K562 (cell line): ENCODE data around the gene TRAF3. TPM values are rescaled to one million over a fixed set of nuclear protein-coding genes. Genes with fewer than 3 reads are reported as not detected.
A peak's percentile ranks its signal among the peaks of the same experiment; 100 is the strongest.

Experiments used
- ATAC-seq: fragments of 200-7000 bp; cut with Tn5 transposase; 3 replicates; pipeline ENCODE4 v1.9.1; 2020; ENCODE audit warnings: moderate library complexity
- BruUV-seq: library from RNA; stranded (reverse); fragments of 400-500 nt; replicated peaks from 2 replicates; lab custom pipeline; 2021; lab: Mats Ljungman, UMichigan
- CTCF ChIA-PET: fragments of 300-600 bp; formaldehyde crosslinking; extraction: SDS; loops from one replicate; lab custom pipeline; 2021; ENCODE audit warnings: low intra/inter-chr PET ratio; lab: Yijun Ruan, JAX
- POLR2A ChIA-PET: fragments of 300-600, 350-650 bp; sonication (Branson Sonifier 250); formaldehyde crosslinking; extraction: SDS; loops from one replicate; lab custom pipeline; 2021; ENCODE audit warnings: antibody characterized with exemption, inconsistent platforms; lab: Yijun Ruan, JAX
- DNase-seq, 4 experiments: peaks; one replicate each; pipeline versions ENCODE4 v3.0.0 to v3.0.0-alpha.2; 2011 to 2018; ENCODE audit warnings: low spot score in 3 of 4, mixed read lengths in 3 of 4; ENCODE audit errors: extremely low read depth in 1 of 4
- FAIRE-seq: peaks from 2 replicates; lab custom pipeline; 2011; peaks lifted over from hg19 to GRCh38; lab: Jason Lieb, UNC
- H2AFZ ChIP-seq: 2 replicates; pipeline ENCODE4 v1.6.0; 2011; ENCODE audit warnings: low read depth, low read length, control low read depth, inconsistent platforms
- H3K27ac ChIP-seq: fragments of 200-600 bp; 3 replicates; pipeline ENCODE4 v1.8.0; 2011; ENCODE audit warnings: low read depth, mild to moderate bottlenecking, control low read depth, inconsistent platforms, low read length, moderate library complexity, mixed read lengths; ENCODE audit errors: extremely low read depth
- H3K27me3 ChIP-seq, 2 experiments: fragments of 300-600 bp in 1 of 2; 2 replicates in 1 of 2; 3 replicates in 1 of 2; pipeline versions ENCODE4 v1.6.0 to v1.8.0; 2011; ENCODE audit warnings: inconsistent platforms in 2 of 2, low read length in 2 of 2, mild to moderate bottlenecking in 1 of 2, mixed read lengths in 1 of 2, moderate library complexity in 1 of 2; ENCODE audit not compliant: control insufficient read depth in 2 of 2, insufficient read depth in 2 of 2
- H3K36me3 ChIP-seq: fragments of 300-600 bp; 3 replicates; pipeline ENCODE4 v1.8.0; 2011; ENCODE audit warnings: mild to moderate bottlenecking, low read length, inconsistent platforms; ENCODE audit not compliant: control insufficient read depth, insufficient read depth
- H3K4me1 ChIP-seq, 2 experiments: fragments of 200-600 bp in 1 of 2; replicated peaks in 1 of 2; 2 replicates in 1 of 2; 3 replicates in 1 of 2; pipeline versions ENCODE4 v1.5.1 to v1.8.0; 2011; ENCODE audit warnings: inconsistent platforms in 2 of 2, low read length in 2 of 2, mild to moderate bottlenecking in 1 of 2, mixed read lengths in 1 of 2, moderate library complexity in 1 of 2; ENCODE audit not compliant: control insufficient read depth in 2 of 2, insufficient read depth in 2 of 2
- H3K4me2 ChIP-seq: 2 replicates; pipeline ENCODE4 v1.6.1; 2011; ENCODE audit warnings: low read length, control low read depth, inconsistent platforms, mixed read lengths; ENCODE audit not compliant: insufficient read depth
- H3K4me3 ChIP-seq: fragments of 200-600 bp; sonication (generic), shearing (Covaris generic); 2 replicates; pipeline ENCODE4 v1.5.1; 2016; ENCODE audit warnings: control low read depth, inconsistent platforms
- H3K79me2 ChIP-seq: fragments of 200-600 bp; 3 replicates; pipeline ENCODE4 v1.8.0; 2011; ENCODE audit warnings: low read length, inconsistent platforms; ENCODE audit not compliant: control insufficient read depth, insufficient read depth
- H3K9ac ChIP-seq, 2 experiments: 2 replicates each; pipeline versions ENCODE4 v1.6.0 to v1.6.1; 2011; ENCODE audit warnings: low read depth in 2 of 2, low read length in 2 of 2, control low read depth in 1 of 2, inconsistent platforms in 1 of 2, mild to moderate bottlenecking in 1 of 2, mixed read lengths in 1 of 2; ENCODE audit not compliant: insufficient read depth in 1 of 2
- H3K9me1 ChIP-seq: one replicate; pipeline ENCODE4 v1.6.0; 2011; ENCODE audit warnings: inconsistent platforms, mild to moderate bottlenecking, low read length, moderate library complexity; ENCODE audit not compliant: control insufficient read depth, insufficient read depth
- H3K9me3 ChIP-seq: replicated peaks from 2 replicates; pipeline ENCODE4 v1.5.1; 2011; ENCODE audit warnings: low read depth, low read length, inconsistent platforms; ENCODE audit not compliant: control insufficient read depth, insufficient read depth
- H4K20me1 ChIP-seq: replicated peaks from 2 replicates; pipeline ENCODE4 v1.6.1; 2011; ENCODE audit warnings: low read length, inconsistent platforms, mixed read lengths; ENCODE audit not compliant: control insufficient read depth, insufficient read depth
- ELF4 ChIP-seq: fragments of 450-650 bp; formaldehyde crosslinking; IDR thresholded peaks from 2 replicates; pipeline ENCODE4 v1.4.0; 2022; ENCODE audit warnings: missing genetic modification characterization
- EWSR1 ChIP-seq: fragments of 450-650 bp; IDR thresholded peaks from 2 replicates; pipeline ENCODE4 v1.6.1; 2018; ENCODE audit warnings: borderline replicate concordance, mild to moderate bottlenecking, low read depth, moderate library complexity; ENCODE audit not compliant: partially characterized antibody
- HEY1 ChIP-seq: fragments of 250-450 bp; sonication (Bioruptor Pico); IDR thresholded peaks from 2 replicates; pipeline ENCODE4 v1.5.0; 2020; ENCODE audit warnings: mild to moderate bottlenecking, moderate library complexity, borderline replicate concordance
- L3MBTL2 ChIP-seq: fragments of 450-650 bp; IDR thresholded peaks from 2 replicates; pipeline ENCODE4 v1.6.1; 2016; ENCODE audit warnings: mild to moderate bottlenecking, moderate library complexity
- LCOR ChIP-seq: sonication (generic); formaldehyde crosslinking; IDR thresholded peaks from 2 replicates; pipeline ENCODE4 v1.8.0; 2022; ENCODE audit warnings: mild to moderate bottlenecking, missing genetic modification reagents
- MTA3 ChIP-seq: fragments of 450-650 bp; formaldehyde crosslinking; IDR thresholded peaks from 2 replicates; pipeline ENCODE4 v1.6.1; 2017; ENCODE audit warnings: mild to moderate bottlenecking, borderline replicate concordance
- PCBP2 ChIP-seq: fragments of 200-400 bp; formaldehyde crosslinking; IDR thresholded peaks from 2 replicates; pipeline ENCODE4 v1.6.1; 2018; ENCODE audit warnings: low read length, low read depth, mild to moderate bottlenecking, moderate library complexity; ENCODE audit not compliant: poor library complexity, severe bottlenecking
- POLR2A ChIP-seq: fragments of 450-650 bp; conservative IDR thresholded peaks from 2 replicates; pipeline ENCODE4 v1.6.1; 2016
- POLR2G ChIP-seq: fragments of 200-400 bp; formaldehyde crosslinking; IDR thresholded peaks from 2 replicates; pipeline ENCODE4 v1.6.1; 2017; ENCODE audit warnings: low read depth, mild to moderate bottlenecking, antibody characterized with exemption, low read length, moderate library complexity
- RBM22 ChIP-seq: fragments of 200-400 bp; formaldehyde crosslinking; IDR thresholded peaks from 2 replicates; pipeline ENCODE4 v1.6.1; 2018; ENCODE audit warnings: low read length, low read depth; ENCODE audit not compliant: poor library complexity, severe bottlenecking
- SMARCA5 ChIP-seq: fragments of 450-650 bp; IDR thresholded peaks from 2 replicates; pipeline ENCODE4 v1.6.1; 2016
- SRSF3 ChIP-seq: fragments of 200-400 bp; formaldehyde crosslinking; IDR thresholded peaks from 2 replicates; pipeline ENCODE4 v1.6.1; 2016; ENCODE audit warnings: mild to moderate bottlenecking, low read length, moderate library complexity; ENCODE audit not compliant: insufficient read depth
- SUPT5H ChIP-seq: fragments of 450-650 bp; IDR thresholded peaks from 2 replicates; pipeline ENCODE4 v1.6.1; 2016
- TCF7 ChIP-seq: sonication (generic); IDR thresholded peaks from 2 replicates; pipeline ENCODE4 v1.6.1; 2016; ENCODE audit warnings: antibody characterized with exemption, borderline replicate concordance
- THRAP3 ChIP-seq: fragments of 450-650 bp; IDR thresholded peaks from 2 replicates; pipeline ENCODE4 v1.6.1; 2016; ENCODE audit warnings: mild to moderate bottlenecking, inconsistent platforms, borderline replicate concordance
- TSC22D4 ChIP-seq: fragments of 450-650 bp; IDR thresholded peaks from 2 replicates; pipeline ENCODE4 v1.6.1; 2016; ENCODE audit warnings: missing genetic modification characterization, missing biosample characterization, control low read depth
- ZNF217 ChIP-seq: sonication (generic); formaldehyde crosslinking; IDR thresholded peaks from 2 replicates; pipeline ENCODE4 v1.8.0; 2022; ENCODE audit warnings: mild to moderate bottlenecking, missing genetic modification reagents
- WGBS: fragments of 100-300 bp; shearing (Covaris generic); methylation state at CpG from one replicate; pipeline ENCODE4 v1.1.6; 2016; ENCODE audit warnings: low coverage, mixed read lengths; ENCODE audit not compliant: insufficient coverage; ENCODE audit errors: missing lambda C conversion rate; 5-methylcytosine and 5-hydroxymethylcytosine counted together
- in situ Hi-C: fragments of 300-500 bp; cut with MboI; formaldehyde crosslinking; loops from 4 replicates; pipeline ENCODE4 v1.15.0; 2018; ENCODE audit warnings: inconsistent platforms, mixed read lengths
- intact Hi-C: fragments of 100-400 bp; cut with micrococcal nuclease; formaldehyde crosslinking; loops from 2 replicates; pipeline ENCODE4 v1.14.2; 2022
- polyA plus RNA-seq, 8 experiments: library from polyadenylated mRNA; depleted of rRNA in 4 of 8; stranded (reverse) in 5 of 8; unstranded in 3 of 8; fragments of >200 nt; fragmentation: Nextera tagmentation in 2 of 8; fragmentation: Illumina TruSeq in 1 of 8; extraction: Ambion mirVana in 2 of 8; extraction: Trizol in 1 of 8; gene quantifications; 2 replicates each; pipeline versions ENCODE4 v1.2.1 to v1.2.3, GENCODE V29; 2011 to 2014; ENCODE audit warnings: inconsistent platforms in 1 of 8, missing spikeins in 1 of 8
- total RNA-seq, 7 experiments: library from RNA; depleted of rRNA in 6 of 7; stranded (reverse); fragments of >200 nt in 6 of 7; fragmentation: Illumina TruSeq in 2 of 7; extraction: Trizol in 2 of 7; gene quantifications; 2 replicates each; pipeline versions ENCODE4 v1.2.1 to v1.2.3, GENCODE V29; 2011 to 2021; ENCODE audit warnings: low replicate concordance in 1 of 7

Gene TRAF3
- total and polyA plus RNA-seq, 9 of the 15 experiments (the other 6 are each of a cell fraction or from before 2014, with no cell fraction given), result 0.52 to 21.3 (median 9.9) TPM

- in situ Hi-C loops, result no loop called here
- peaks cover 54% of the 10 kb centered on the region; the same call in 2 of the 3 replicates for H3K36me3 ChIP-seq
- no peaks in the 10 kb centered on the region for H3K9me1 ChIP-seq
- CTCF ChIA-PET, result no interaction called here
- no peak for FAIRE-seq
- H3K4me1 ChIP-seq, result no peaks in the 10 kb centered on the region
- H3K9ac ChIP-seq, result no peak overlapping the region
- TF ChIP-seq POLR2G (0 out of 2 replicates have a peak, but pooled peaks have one; percentile 17), POLR2A (peak; percentile 38; the same call in 1 of the 2 replicates), EWSR1 (no peak), HEY1 (no peak), SUPT5H (peak; percentile 38; the same call in 1 of the 2 replicates), SMARCA5 (no peak), RBM22 (peak; percentile 86), LCOR (CRISPR knock-in tag) (no peak), L3MBTL2 (no peak), ELF4 (CRISPR knock-in tag) (no peak), ZNF217 (CRISPR knock-in tag) (no peak), TCF7 (no peak), MTA3 (no peak), THRAP3 (no peak), PCBP2 (no peak), TSC22D4 (tag) (no peak), SRSF3 (no peak)
- H4K20me1 ChIP-seq, result no peaks in the 10 kb centered on the region
- H3K27ac ChIP-seq, result no peak overlapping the region
- H3K4me3 ChIP-seq, result no peak overlapping the region
- no peak for DNase-seq
- WGBS, result 93% methylated on average over 14 of the region's 15 CpGs
- H3K27me3 ChIP-seq, result no peaks in the 10 kb centered on the region
- H3K79me2 ChIP-seq, result no peaks in the 10 kb centered on the region
- no TSS peak for BruUV-seq
- H3K9me3 ChIP-seq, result no peaks in the 10 kb centered on the region
- POLR2A ChIA-PET, result interaction anchor here (0.5 to 1.5 kb wide), 6 partner anchors 9 to 1618 kb away, joined by 3 to 4 read pairs (median 3); no protein-coding TSS in a partner anchor
- no peak overlapping the region for H3K4me2 ChIP-seq
- peak; percentile 14; the same call in 2 of the 3 replicates for ATAC-seq
- intact Hi-C loops, result no loop called here
- H2AFZ ChIP-seq, result no peak overlapping the region
These were observed 46.0 kb upstream of the TRAF3 start for GRCh38 chr14:102731101-102731870.
